OCI-LY7 (cell line): ENCODE measurements around the gene ANKS1A.

Source experiments
- CTCF ChIP-seq: fragments of 200-600 bp; sonication (generic); conservative IDR thresholded peaks from 2 replicates; pipeline ENCODE4 v1.5.1; 2014; ENCODE audit warnings: mild to moderate bottlenecking, antibody characterized with exemption, low read length, moderate library complexity, mixed read lengths
- EZH2phosphoT487 ChIP-seq: fragments of 200-600 bp; sonication (generic); IDR thresholded peaks from 2 replicates; pipeline ENCODE4 v1.6.1; 2018; ENCODE audit warnings: low read depth, borderline replicate concordance, mild to moderate bottlenecking, mixed run types, antibody characterized with exemption, low read length, moderate library complexity, mixed read lengths

GRCh38 chr6:34890533-34890925, 1.5 kb downstream of the ANKS1A start:
- TF ChIP-seq CTCF (no peak), EZH2phosphoT487 (no peak)
